HG02763 (cell line): ENCODE data around the gene ARL14EP.

ENCODE experiments used
- ATAC-seq: cut with Tn5 transposase; IDR thresholded peaks from one replicate; pipeline ENCODE4 v1.9.1; 2021; ENCODE audit warnings: mild to moderate bottlenecking, moderate library complexity; ENCODE audit not compliant: unreplicated experiment

The ARL14EP gene

DNA sequence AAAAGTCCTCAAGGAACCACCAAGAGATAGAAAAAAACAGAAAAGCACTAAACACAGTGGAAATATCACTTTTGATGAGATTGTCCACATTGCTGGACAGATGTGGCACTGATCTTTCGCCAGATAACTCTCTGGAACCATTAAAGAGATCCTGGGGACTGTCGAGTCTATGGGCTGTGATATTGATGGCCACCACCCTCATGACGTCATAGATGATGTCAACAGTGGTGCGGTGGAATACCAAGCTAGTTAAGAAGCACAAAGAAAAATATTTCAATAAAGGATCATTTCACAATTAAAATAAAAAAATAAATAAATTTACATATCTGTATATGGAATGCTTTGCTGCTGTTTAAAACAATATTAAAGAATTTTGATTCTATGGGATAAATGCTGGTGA lies 45.5 kb downstream of the ARL14EP start:
- ATAC-seq, result no peak

DNA sequence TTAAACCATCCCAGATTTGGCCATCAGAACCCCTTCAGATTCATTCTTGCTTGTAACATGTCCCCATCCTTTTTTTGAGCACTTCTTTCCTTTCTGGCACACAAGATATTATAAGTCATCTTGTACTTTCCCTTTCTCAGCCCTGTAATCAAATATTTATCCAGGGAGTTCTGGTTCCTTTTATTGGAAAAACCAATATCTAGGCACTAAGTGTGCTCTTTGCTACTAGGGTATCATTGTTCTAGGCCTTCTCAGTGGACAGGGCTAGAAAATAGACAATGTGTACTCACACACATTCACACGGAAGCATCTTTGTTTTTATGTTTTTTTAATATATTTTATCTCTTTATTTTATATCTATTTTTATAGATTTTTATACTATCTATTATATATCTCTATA lies 47.3 kb downstream of the ARL14EP start:
- no peak for ATAC-seq

DNA sequence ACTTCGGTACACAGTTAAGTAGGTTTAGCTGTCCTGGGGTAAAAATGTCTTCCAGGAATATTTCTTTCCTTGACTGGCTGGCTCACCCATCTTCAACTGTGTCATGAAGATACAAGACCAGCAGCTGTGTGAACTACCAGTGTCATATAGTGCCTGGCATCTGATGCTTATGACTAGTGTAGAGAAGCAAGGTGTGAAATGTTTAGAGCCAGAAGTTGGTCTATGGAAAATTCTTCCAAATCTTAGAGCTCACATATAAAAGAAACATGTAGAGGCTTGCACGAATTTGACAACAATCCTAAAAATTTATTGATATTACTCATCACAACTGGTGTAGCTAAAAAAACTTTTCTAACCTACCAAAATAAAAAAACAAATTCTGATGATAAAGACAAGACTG lies 54.4 kb downstream of the ARL14EP start:
- ATAC-seq, result no peak

DNA sequence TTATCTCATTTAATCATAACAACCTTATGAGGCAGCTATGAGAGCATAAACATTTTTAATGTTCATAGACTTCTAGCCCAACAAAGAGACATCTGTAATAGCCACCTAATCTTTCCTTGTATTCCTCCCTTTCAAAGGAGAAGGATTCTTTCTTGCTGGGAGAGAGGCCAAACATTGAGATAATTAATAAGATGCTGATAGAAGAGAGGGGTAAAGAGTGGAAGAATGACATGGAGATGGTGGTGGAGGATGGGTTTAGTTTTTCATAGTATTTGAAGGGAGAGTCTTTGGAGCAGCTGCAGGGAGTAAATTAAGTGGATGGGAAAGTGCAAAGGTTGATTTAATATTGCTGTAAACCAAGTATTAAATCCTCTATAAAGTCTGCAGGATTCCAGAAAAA lies 57.9 kb downstream of the ARL14EP start:
- no peak for ATAC-seq

DNA sequence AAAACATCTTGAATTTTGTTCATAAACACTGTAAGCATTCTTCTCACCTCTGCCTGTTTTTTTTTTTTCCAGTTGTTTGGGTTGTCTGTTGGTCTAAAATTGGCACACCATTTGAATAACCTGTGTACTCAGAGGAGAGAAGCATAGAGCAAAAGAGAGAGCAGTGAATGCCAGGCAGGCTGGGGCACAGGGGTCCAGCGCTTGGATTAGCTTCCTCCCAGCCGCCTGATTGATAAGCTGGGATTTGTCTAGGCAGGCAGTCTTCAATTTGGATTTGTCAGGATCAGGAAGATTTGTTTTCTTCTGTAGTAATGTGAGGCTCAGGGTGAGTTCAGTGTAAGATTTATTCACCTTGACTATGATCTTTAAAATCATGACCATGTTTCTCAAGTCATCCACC lies 59.0 kb downstream of the ARL14EP start:
- no peak for ATAC-seq
